Mucosa of stomach (tissue), 1 donor: ENCODE measurements around the gene FILIP1L.

ENCODE experiments used
- H3K27me3 ChIP-seq: one replicate; pipeline ENCODE4 v1.7.0; 2013; ENCODE audit warnings: mild to moderate bottlenecking, low read length; ENCODE audit not compliant: control insufficient read depth, insufficient read depth
- H3K36me3 ChIP-seq: one replicate; pipeline ENCODE4 v1.7.0; 2013; ENCODE audit warnings: low read length; ENCODE audit not compliant: control insufficient read depth, insufficient read depth
- H3K4me1 ChIP-seq: one replicate; pipeline ENCODE4 v1.7.0; 2013; ENCODE audit warnings: mild to moderate bottlenecking, low read length; ENCODE audit not compliant: control insufficient read depth, insufficient read depth
- H3K4me3 ChIP-seq: one replicate; pipeline ENCODE4 v1.7.0; 2013; ENCODE audit warnings: low read length
- H3K9ac ChIP-seq: one replicate; pipeline ENCODE4 v1.7.0; 2013; ENCODE audit warnings: mild to moderate bottlenecking, low read length, moderate library complexity
- H3K9me3 ChIP-seq: one replicate; pipeline ENCODE4 v1.7.0; 2013; ENCODE audit warnings: mild to moderate bottlenecking, low read length, moderate library complexity; ENCODE audit not compliant: control insufficient read depth
- donor health status: Pancreatic carcinoma.

Gene FILIP1L

GRCh38 chr3:100007313-100007712, 107.0 kb downstream of the FILIP1L start:
- no peaks in the 10 kb centered on the region for H3K9me3 ChIP-seq
- H3K9ac ChIP-seq = no peak overlapping the region
- peaks cover 49% of the 10 kb centered on the region for H3K4me1 ChIP-seq
- H3K36me3 ChIP-seq = no peaks in the 10 kb centered on the region
- no peaks in the 10 kb centered on the region for H3K27me3 ChIP-seq
- H3K4me3 ChIP-seq = no peak overlapping the region

- Histone ChIP-seq H3K4me1 (peaks cover 51% of the 10 kb centered on the region), H3K9me3 (no peaks in the 10 kb centered on the region), H3K27me3 (no peaks in the 10 kb centered on the region), H3K36me3 (no peaks in the 10 kb centered on the region), H3K4me3 (no peak overlapping the region), H3K9ac (no peak overlapping the region)
Observed at GRCh38 chr3:100006570-100007271, 107.6 kb downstream of the FILIP1L start.

GRCh38 chr3:100005665-100006393, 108.5 kb downstream of the FILIP1L start:
- Histone ChIP-seq H3K9ac (no peak overlapping the region), H3K27me3 (no peaks in the 10 kb centered on the region), H3K36me3 (no peaks in the 10 kb centered on the region), H3K4me3 (no peak overlapping the region), H3K9me3 (no peaks in the 10 kb centered on the region), H3K4me1 (peaks cover 54% of the 10 kb centered on the region)

GRCh38 chr3:100004931-100005330, 109.4 kb downstream of the FILIP1L start:
- no peak overlapping the region for H3K4me3 ChIP-seq
- H3K9me3 ChIP-seq = no peaks in the 10 kb centered on the region
- peaks cover 54% of the 10 kb centered on the region for H3K4me1 ChIP-seq
- H3K27me3 ChIP-seq = no peaks in the 10 kb centered on the region
- H3K9ac ChIP-seq = no peak overlapping the region
- H3K36me3 ChIP-seq = no peaks in the 10 kb centered on the region

GRCh38 chr3:100003609-100004503, 110.4 kb downstream of the FILIP1L start:
- Histone ChIP-seq H3K27me3 (no peaks in the 10 kb centered on the region), H3K36me3 (no peaks in the 10 kb centered on the region), H3K9ac (no peak overlapping the region), H3K4me3 (no peak overlapping the region), H3K4me1 (peaks cover 47% of the 10 kb centered on the region), H3K9me3 (no peaks in the 10 kb centered on the region)

- Histone ChIP-seq H3K9me3 (no peaks in the 10 kb centered on the region), H3K4me1 (peaks cover 41% of the 10 kb centered on the region), H3K27me3 (no peaks in the 10 kb centered on the region), H3K4me3 (no peak overlapping the region), H3K36me3 (no peaks in the 10 kb centered on the region), H3K9ac (no peak overlapping the region)
Observed at GRCh38 chr3:100002599-100003350, 111.5 kb downstream of the FILIP1L start.

- no peaks in the 10 kb centered on the region for H3K27me3 ChIP-seq
- H3K4me3 ChIP-seq = no peak overlapping the region
- H3K4me1 ChIP-seq = peaks cover 36% of the 10 kb centered on the region
- H3K9me3 ChIP-seq = no peaks in the 10 kb centered on the region
- H3K36me3 ChIP-seq = no peaks in the 10 kb centered on the region
- H3K9ac ChIP-seq = no peak overlapping the region
Observed at GRCh38 chr3:100001526-100002270, 112.6 kb downstream of the FILIP1L start.

- H3K27me3 ChIP-seq = no peaks in the 10 kb centered on the region
Observed at GRCh38 chr3:100001083-100001482, 113.2 kb downstream of the FILIP1L start.

GRCh38 chr3:99999536-99999935, 114.8 kb downstream of the FILIP1L start:
- H3K9me3 ChIP-seq = no peaks in the 10 kb centered on the region
- H3K27me3 ChIP-seq = no peaks in the 10 kb centered on the region
- H3K9ac ChIP-seq = no peak overlapping the region
- H3K36me3 ChIP-seq = no peaks in the 10 kb centered on the region
- peaks cover 19% of the 10 kb centered on the region for H3K4me1 ChIP-seq
- H3K4me3 ChIP-seq = no peak overlapping the region

More at GRCh38 chr3:100001083-100001482, 113.2 kb downstream of the FILIP1L start:
- H3K9ac ChIP-seq = no peak overlapping the region
- no peaks in the 10 kb centered on the region for H3K9me3 ChIP-seq
- peaks cover 32% of the 10 kb centered on the region for H3K4me1 ChIP-seq
- no peak overlapping the region for H3K4me3 ChIP-seq
- H3K36me3 ChIP-seq = no peaks in the 10 kb centered on the region

GRCh38 chr3:99997293-99997692, 117.0 kb downstream of the FILIP1L start:
- no peak overlapping the region for H3K4me3 ChIP-seq
- H3K27me3 ChIP-seq = no peaks in the 10 kb centered on the region
- no peaks in the 10 kb centered on the region for H3K36me3 ChIP-seq
- peaks cover 4% of the 10 kb centered on the region for H3K4me1 ChIP-seq
- H3K9ac ChIP-seq = no peak overlapping the region
- no peaks in the 10 kb centered on the region for H3K9me3 ChIP-seq

GRCh38 chr3:99990179-99990578, 124.1 kb downstream of the FILIP1L start:
- Histone ChIP-seq H3K4me1 (no peaks in the 10 kb centered on the region), H3K9me3 (no peaks in the 10 kb centered on the region), H3K36me3 (no peaks in the 10 kb centered on the region), H3K27me3 (no peaks in the 10 kb centered on the region), H3K9ac (no peak overlapping the region), H3K4me3 (no peak overlapping the region)
